OCI-LY7 (cell line): ENCODE data around the gene CLEC4G.

Source experiments
- EZH2phosphoT487 ChIP-seq: fragments of 200-600 bp; sonication (generic); IDR thresholded peaks from 2 replicates; pipeline ENCODE4 v1.6.1; 2018; ENCODE audit warnings: low read depth, borderline replicate concordance, mild to moderate bottlenecking, mixed run types, antibody characterized with exemption, low read length, moderate library complexity, mixed read lengths
- TF ChIP-seq, protein P1 (sequence below): fragments of 200-600 bp; sonication (generic); conservative IDR thresholded peaks from 2 replicates; pipeline ENCODE4 v1.5.1; 2014; ENCODE audit warnings: mild to moderate bottlenecking, antibody characterized with exemption, low read length, moderate library complexity, mixed read lengths

GRCh38 chr19:7739801-7740681, 8.1 kb upstream of the CLEC4G start:
- TF ChIP-seq, protein P1, sequence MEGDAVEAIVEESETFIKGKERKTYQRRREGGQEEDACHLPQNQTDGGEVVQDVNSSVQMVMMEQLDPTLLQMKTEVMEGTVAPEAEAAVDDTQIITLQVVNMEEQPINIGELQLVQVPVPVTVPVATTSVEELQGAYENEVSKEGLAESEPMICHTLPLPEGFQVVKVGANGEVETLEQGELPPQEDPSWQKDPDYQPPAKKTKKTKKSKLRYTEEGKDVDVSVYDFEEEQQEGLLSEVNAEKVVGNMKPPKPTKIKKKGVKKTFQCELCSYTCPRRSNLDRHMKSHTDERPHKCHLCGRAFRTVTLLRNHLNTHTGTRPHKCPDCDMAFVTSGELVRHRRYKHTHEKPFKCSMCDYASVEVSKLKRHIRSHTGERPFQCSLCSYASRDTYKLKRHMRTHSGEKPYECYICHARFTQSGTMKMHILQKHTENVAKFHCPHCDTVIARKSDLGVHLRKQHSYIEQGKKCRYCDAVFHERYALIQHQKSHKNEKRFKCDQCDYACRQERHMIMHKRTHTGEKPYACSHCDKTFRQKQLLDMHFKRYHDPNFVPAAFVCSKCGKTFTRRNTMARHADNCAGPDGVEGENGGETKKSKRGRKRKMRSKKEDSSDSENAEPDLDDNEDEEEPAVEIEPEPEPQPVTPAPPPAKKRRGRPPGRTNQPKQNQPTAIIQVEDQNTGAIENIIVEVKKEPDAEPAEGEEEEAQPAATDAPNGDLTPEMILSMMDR = no peak
- TF ChIP-seq EZH2phosphoT487 = no peak
